Hepatocyte (in vitro differentiated cells): ENCODE measurements around the gene INPP4B.

Source experiments
- CTCF ChIP-seq: fragments of 200-600 bp; sonication (generic); IDR thresholded peaks from 2 replicates; pipeline ENCODE4 v1.5.1; 2016; ENCODE audit warnings: antibody characterized with exemption, mild to moderate bottlenecking; ENCODE audit not compliant: poor library complexity
- EZH2 ChIP-seq: fragments of 200-600 bp; sonication (generic); IDR thresholded peaks from 2 replicates; pipeline ENCODE4 v1.6.1; 2016; ENCODE audit warnings: antibody characterized with exemption, mild to moderate bottlenecking, borderline replicate concordance

DNA sequence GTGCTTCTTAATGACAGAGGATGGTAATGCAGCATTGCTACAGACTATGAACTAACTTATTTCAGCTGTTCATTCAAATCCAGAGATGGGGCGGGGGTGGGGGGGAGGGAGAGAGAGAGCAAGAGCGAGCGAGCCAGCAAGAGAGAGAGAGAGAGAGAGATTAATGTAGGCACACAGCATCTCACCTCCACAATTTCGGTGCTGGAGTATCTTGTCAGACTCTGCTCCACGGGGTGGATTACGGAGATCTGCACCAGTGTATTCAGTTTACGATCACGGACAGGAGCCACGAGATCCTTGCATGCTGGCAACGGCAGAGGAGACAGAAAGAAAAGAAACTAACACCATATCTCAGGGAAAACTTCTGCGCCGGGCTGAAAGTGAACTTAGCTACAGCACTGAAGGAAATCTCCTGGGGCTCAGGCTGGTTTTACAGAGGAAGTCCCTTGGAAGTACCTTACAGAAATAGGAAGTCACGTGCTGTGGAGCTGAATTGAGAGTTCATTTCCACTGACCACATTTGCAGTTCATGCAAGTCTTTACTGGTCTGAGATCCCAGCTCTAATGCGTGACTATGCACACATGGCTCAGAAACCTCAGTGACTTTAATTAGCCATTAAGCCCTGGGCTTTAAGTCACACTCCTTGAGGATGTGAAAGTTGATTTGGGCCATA is 440.9 kb downstream of the INPP4B start:
- TF ChIP-seq EZH2: no peak
- TF ChIP-seq CTCF: no peak
